Osteoblast (primary cell): ENCODE data around the gene TRAPPC5. TPM values are rescaled to one million over a fixed set of nuclear protein-coding genes. Genes with fewer than 3 reads are reported as not detected.
A peak's percentile ranks its signal among the peaks of the same experiment; 100 is the strongest.
"Not testable (repeated sequence)": the region's sequence is repeated elsewhere in the genome, so short reads cannot be mapped to it uniquely, and the experiment has no call there.

Source experiments
- DNase-seq: peaks from one replicate; pipeline ENCODE4 v3.0.0; 2011; ENCODE audit warnings: low spot score, mixed read lengths; ENCODE audit not compliant: insufficient read length; ENCODE audit errors: missing footprints
- H2AFZ ChIP-seq: 2 replicates; pipeline ENCODE4 v1.6.0; 2011; ENCODE audit warnings: mild to moderate bottlenecking, low read length
- H3K27ac ChIP-seq: 2 replicates; pipeline ENCODE4 v1.5.1; 2011; ENCODE audit warnings: mild to moderate bottlenecking, low read depth, low read length, moderate library complexity
- H3K27me3 ChIP-seq: 2 replicates; pipeline ENCODE4 v1.6.0; 2012; ENCODE audit warnings: mild to moderate bottlenecking, control low read depth, inconsistent platforms, low read length, moderate library complexity; ENCODE audit not compliant: insufficient read depth
- H3K36me3 ChIP-seq: 2 replicates; pipeline ENCODE4 v1.5.1; 2011; ENCODE audit warnings: mild to moderate bottlenecking, low read length, control low read depth, moderate library complexity; ENCODE audit not compliant: insufficient read depth
- H3K4me1 ChIP-seq: 2 replicates; pipeline ENCODE4 v1.5.1; 2011; ENCODE audit warnings: mild to moderate bottlenecking, low read length, control low read depth, moderate library complexity; ENCODE audit not compliant: insufficient read depth
- H3K4me2 ChIP-seq: 2 replicates; pipeline ENCODE4 v1.6.0; 2011; ENCODE audit warnings: mild to moderate bottlenecking, low read length; ENCODE audit not compliant: insufficient read depth
- H3K4me3 ChIP-seq: fragments of 200-600 bp; sonication (generic); 3 replicates; pipeline ENCODE4 v1.5.1; 2012; ENCODE audit warnings: mild to moderate bottlenecking, low read length, inconsistent platforms; ENCODE audit not compliant: insufficient read depth
- H3K79me2 ChIP-seq: 2 replicates; pipeline ENCODE4 v1.6.0; 2012; ENCODE audit warnings: mild to moderate bottlenecking, low read length, control low read depth, inconsistent platforms; ENCODE audit not compliant: insufficient read depth
- H3K9me3 ChIP-seq: 2 replicates; pipeline ENCODE4 v1.5.1; 2011; ENCODE audit warnings: low read depth, low read length, control low read depth
- H4K20me1 ChIP-seq: 2 replicates; pipeline ENCODE4 v1.6.0; 2012; ENCODE audit warnings: mild to moderate bottlenecking, low read length, control low read depth; ENCODE audit not compliant: insufficient read depth
- CTCF ChIP-seq: IDR thresholded peaks from 2 replicates; pipeline ENCODE4 v1.5.1; 2011; ENCODE audit warnings: mild to moderate bottlenecking, low read depth, low read length, moderate library complexity; ENCODE audit errors: extremely low read depth
- total RNA-seq: library from RNA; depleted of rRNA; stranded (reverse); fragments of >200 nt; gene quantifications from 2 replicates; pipeline ENCODE4 v1.2.3, GENCODE V29; 2012

TRAPPC5 gene
- total RNA-seq, 1 donor = 26.4 TPM

DNA sequence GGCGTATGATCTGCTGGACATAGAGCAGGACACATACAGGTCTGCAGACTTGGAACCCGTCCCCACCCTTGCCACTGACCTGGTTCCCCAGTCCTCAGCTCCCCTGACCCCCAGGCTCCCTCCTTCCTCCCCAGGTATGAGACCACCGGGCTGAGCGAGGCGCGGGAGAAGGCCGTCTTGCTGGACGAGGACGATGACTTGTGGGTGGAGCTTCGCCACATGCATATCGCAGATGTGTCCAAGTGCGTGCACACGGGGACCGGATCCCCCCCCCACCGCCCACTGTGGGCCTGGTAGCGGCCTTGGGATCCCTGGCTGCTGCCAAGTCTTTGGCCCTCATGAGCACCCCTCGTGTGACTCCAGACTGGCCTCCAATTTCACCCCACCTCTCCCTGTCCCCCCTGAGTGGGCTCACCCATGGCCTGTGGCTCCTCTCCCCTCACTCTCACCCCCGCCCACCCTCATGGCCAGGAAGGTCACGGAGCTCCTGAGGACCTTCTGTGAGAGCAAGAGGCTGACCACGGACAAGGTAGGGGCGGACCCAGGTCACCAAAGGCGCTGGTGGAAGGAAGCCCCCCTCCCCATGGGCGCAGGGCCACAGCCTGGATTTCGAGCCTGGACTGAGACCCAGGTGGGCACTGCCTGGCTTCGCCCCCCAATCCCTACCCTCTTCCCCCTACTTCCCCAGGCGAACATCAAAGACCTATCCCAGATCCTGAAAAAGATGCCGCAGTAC, 38.2 kb upstream of the TRAPPC5 start:
- no peak for TF ChIP-seq CTCF
- Histone ChIP-seq H4K20me1 (no peaks in the 10 kb centered on the region), H3K27ac (no peak overlapping the region), H3K9me3 (no peaks in the 10 kb centered on the region), H3K4me1 (no peaks in the 10 kb centered on the region), H3K36me3 (no peaks in the 10 kb centered on the region), H3K27me3 (no peaks in the 10 kb centered on the region), H3K4me3 (no peak overlapping the region), H3K4me2 (no peak overlapping the region), H3K79me2 (no peaks in the 10 kb centered on the region), H2AFZ (no peak overlapping the region)
- DNase-seq = peak; percentile 70

DNA sequence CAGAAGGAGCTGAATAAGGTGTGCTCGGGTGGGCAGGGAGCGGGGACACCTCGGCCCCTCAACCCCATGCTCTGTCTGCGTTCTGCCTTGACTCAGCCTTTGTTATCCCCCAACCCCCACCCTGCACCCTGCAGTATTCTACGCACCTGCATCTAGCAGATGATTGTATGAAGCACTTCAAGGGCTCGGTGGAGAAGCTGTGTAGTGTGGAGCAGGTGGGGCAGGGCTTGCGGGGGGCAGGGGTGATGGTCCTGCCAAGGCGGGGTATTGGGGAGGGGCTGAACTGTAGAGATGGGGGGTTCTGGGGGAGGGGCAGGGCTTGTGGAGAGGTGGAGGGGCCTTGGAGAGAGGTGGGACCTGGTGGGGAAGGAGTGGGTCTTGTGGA, 37.6 kb upstream of the TRAPPC5 start:
- H3K27me3 ChIP-seq = no peaks in the 10 kb centered on the region

DNA sequence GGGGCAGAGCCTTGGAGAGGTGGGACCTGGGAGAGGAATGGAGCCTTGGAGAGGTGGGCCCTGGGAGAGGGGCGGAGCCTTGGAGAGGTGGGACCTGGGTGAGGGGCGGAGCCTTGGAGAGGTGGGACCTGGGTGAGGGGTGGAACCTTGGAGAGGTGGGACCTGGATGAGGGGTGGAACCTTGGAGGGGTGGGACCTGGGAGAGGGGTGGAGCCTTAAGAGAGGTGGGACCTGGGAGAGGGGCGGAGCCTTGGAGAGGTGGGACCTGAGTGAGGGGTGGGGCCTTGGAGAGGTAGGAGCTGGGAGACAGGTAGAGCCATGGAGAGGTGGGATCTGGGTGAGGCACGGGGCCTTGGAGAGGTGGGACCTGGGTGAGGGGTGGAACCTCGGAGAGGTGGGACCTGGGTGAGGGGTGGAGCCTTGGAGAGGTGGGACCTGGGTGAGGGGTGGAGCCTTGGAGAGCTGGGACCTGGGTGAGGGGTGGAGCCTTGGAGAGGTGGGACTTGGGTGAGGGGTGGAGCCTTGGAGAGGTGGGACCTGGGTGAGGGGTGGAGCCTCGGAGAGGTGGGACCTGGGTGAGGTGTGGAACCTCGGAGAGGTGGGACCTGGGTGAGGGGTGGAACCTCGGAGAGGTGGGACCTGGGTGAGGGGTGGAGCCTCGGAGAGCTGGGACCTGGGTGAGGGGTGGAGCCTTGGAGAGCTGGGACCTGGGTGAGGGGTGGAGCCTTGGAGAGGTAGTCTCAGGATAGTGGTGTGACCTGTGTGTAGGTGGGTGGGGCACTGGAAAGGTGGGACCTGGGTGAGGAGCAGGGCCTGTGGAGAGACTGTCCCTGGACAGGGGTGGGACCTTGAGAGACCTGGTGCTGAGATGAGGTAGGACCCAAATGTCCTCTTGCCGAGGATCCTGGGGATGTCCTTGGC, 36.7 kb upstream of the TRAPPC5 start:
- H3K4me3 ChIP-seq, H3K36me3 ChIP-seq, H2AFZ ChIP-seq, H4K20me1 ChIP-seq, H3K79me2 ChIP-seq, H3K9me3 ChIP-seq, H3K27me3 ChIP-seq, H3K27ac ChIP-seq, H3K4me1 ChIP-seq, H3K4me2 ChIP-seq: not testable (repeated sequence)
- DNase-seq = peak; percentile 66

More for the DNA sequence above, 37.6 kb upstream of the TRAPPC5 start:
- no peaks in the 10 kb centered on the region for H3K9me3 ChIP-seq
- no peak overlapping the region for H3K4me3 ChIP-seq
- TF ChIP-seq CTCF = no peak
- no peak overlapping the region for H2AFZ ChIP-seq
- H3K4me2 ChIP-seq = no peak overlapping the region
- H3K79me2 ChIP-seq = no peaks in the 10 kb centered on the region
- DNase-seq = peak; percentile 83
- H3K27ac ChIP-seq = no peak overlapping the region
- no peaks in the 10 kb centered on the region for H4K20me1 ChIP-seq
- no peaks in the 10 kb centered on the region for H3K4me1 ChIP-seq
- H3K36me3 ChIP-seq = no peaks in the 10 kb centered on the region

GRCh38 chr19:7644550-7644877, 36.1 kb upstream of the TRAPPC5 start:
- Histone ChIP-seq H3K27ac (no peak overlapping the region), H3K4me3 (no peak overlapping the region), H3K4me2 (no peak overlapping the region), H3K27me3 (no peaks in the 10 kb centered on the region), H3K36me3 (no peaks in the 10 kb centered on the region), H3K4me1 (no peaks in the 10 kb centered on the region), H3K9me3 (no peaks in the 10 kb centered on the region), H4K20me1 (no peaks in the 10 kb centered on the region), H3K79me2 (no peaks in the 10 kb centered on the region), H2AFZ (no peak overlapping the region)
- no peak for TF ChIP-seq CTCF
- DNase-seq = peak; percentile 79
